A673 (cell line): Measurements from ENCODE around the gene MSRB2. TPM values are rescaled to one million over a fixed set of nuclear protein-coding genes. Genes with fewer than 3 reads are reported as not detected.

Experiments
- BruUV-seq: library from RNA; stranded (reverse); fragments of 400-500 nt; replicated peaks from 2 replicates; lab custom pipeline; 2021; lab: Mats Ljungman, UMichigan
- CTCF ChIA-PET: fragments of 300-600 bp; sonication (Branson Sonifier 250); formaldehyde crosslinking; loops from one replicate; lab custom pipeline; 2022; ENCODE audit warnings: antibody characterized with exemption; lab: Charles Lee
- POLR2A ChIA-PET: fragments of 300-600 bp; sonication (Branson Sonifier 250); formaldehyde crosslinking; loops from one replicate; lab custom pipeline; 2022; ENCODE audit warnings: antibody characterized with exemption; ENCODE audit not compliant: low non-redundant PET; lab: Charles Lee
- DNase-seq: peaks from one replicate; pipeline ENCODE4 v3.0.0-alpha.2; 2015; ENCODE audit warnings: low spot score
- H3K27ac ChIP-seq: fragments of 200-600 bp; sonication (generic); 2 replicates; pipeline ENCODE4 v1.5.1; 2016; ENCODE audit warnings: mixed run types, low read depth, mild to moderate bottlenecking, mixed read lengths, antibody characterized with exemption, low read length; ENCODE audit not compliant: poor library complexity, severe bottlenecking
- H3K27me3 ChIP-seq: fragments of 200-600 bp; sonication (generic); replicated peaks from 2 replicates; pipeline ENCODE4 v1.6.1; 2017; ENCODE audit warnings: mixed run types, low read depth, mild to moderate bottlenecking, mixed read lengths, antibody characterized with exemption, low read length; ENCODE audit not compliant: insufficient read depth, poor library complexity
- H3K36me3 ChIP-seq: fragments of 200-600 bp; sonication (generic); 2 replicates; pipeline ENCODE4 v1.6.1; 2016; ENCODE audit warnings: mixed run types, mild to moderate bottlenecking, mixed read lengths, antibody characterized with exemption, low read length; ENCODE audit not compliant: insufficient read depth, poor library complexity, severe bottlenecking
- H3K4me1 ChIP-seq: fragments of 200-600 bp; sonication (generic); 2 replicates; pipeline ENCODE4 v1.6.1; 2017; ENCODE audit warnings: mixed run types, mild to moderate bottlenecking, mixed read lengths, antibody characterized with exemption, low read length; ENCODE audit not compliant: insufficient read depth, poor library complexity, severe bottlenecking
- H3K4me3 ChIP-seq: fragments of 200-600 bp; sonication (generic); 2 replicates; pipeline ENCODE4 v1.5.1; 2016; ENCODE audit warnings: low read depth, mixed run types, mild to moderate bottlenecking, mixed read lengths, low read length; ENCODE audit not compliant: poor library complexity, severe bottlenecking
- H3K9me3 ChIP-seq: fragments of 200-600 bp; sonication (generic); 2 replicates; pipeline ENCODE4 v1.6.1; 2016; ENCODE audit warnings: mixed run types, low read depth, mild to moderate bottlenecking, mixed read lengths, antibody characterized with exemption, low read length; ENCODE audit not compliant: poor library complexity, severe bottlenecking
- CTCF ChIP-seq: fragments of 300-800, 200-600 bp; sonication (generic); conservative IDR thresholded peaks from 2 replicates; pipeline ENCODE4 v1.5.1; 2017; ENCODE audit warnings: low read depth, mild to moderate bottlenecking, antibody characterized with exemption, low read length, moderate library complexity, mixed read lengths
- EZH2 ChIP-seq: fragments of 200-600 bp; sonication (generic); IDR thresholded peaks from 2 replicates; pipeline ENCODE4 v1.6.1; 2017; ENCODE audit warnings: borderline replicate concordance, low read depth, mild to moderate bottlenecking, mixed read lengths, antibody characterized with exemption, low read length; ENCODE audit not compliant: poor library complexity, severe bottlenecking
- intact Hi-C: fragments of 100-400 bp; cut with micrococcal nuclease; formaldehyde crosslinking; loops from one replicate; pipeline ENCODE4 v1.10.0; 2022; ENCODE audit not compliant: unreplicated experiment
- total RNA-seq: library from RNA; stranded (reverse); gene quantifications from 2 replicates; pipeline ENCODE4 v1.2.3, GENCODE V29; 2021

Gene MSRB2
- total RNA-seq, 1 experiment from 2014 or later = 6.4 TPM

GRCh38 chr10:23078114-23078513 lies 17.3 kb upstream of the MSRB2 start:
- no peak overlapping the region for H3K27ac ChIP-seq

GRCh38 chr10:23079700-23080099 lies 15.7 kb upstream of the MSRB2 start:
- Histone ChIP-seq H3K4me3 (no peak overlapping the region), H3K9me3 (no peaks in the 10 kb centered on the region), H3K27ac (no peak overlapping the region), H3K4me1 (peaks cover 8% of the 10 kb centered on the region), H3K36me3 (no peaks in the 10 kb centered on the region), H3K27me3 (peaks cover 4% of the 10 kb centered on the region)
- BruUV-seq = no TSS peak
- ChIA-PET CTCF (no interaction called here), POLR2A (no interaction called here)
- intact Hi-C loops = no loop called here
- TF ChIP-seq CTCF (no peak), EZH2 (no peak)
- no peak for DNase-seq

More at GRCh38 chr10:23078114-23078513, 17.3 kb upstream of the MSRB2 start:
- DNase-seq = no peak
- intact Hi-C loops = no loop called here
- H3K4me3 ChIP-seq = no peak overlapping the region
- no TSS peak for BruUV-seq
- no peak for TF ChIP-seq CTCF
- no peak for TF ChIP-seq EZH2
- peaks cover 4% of the 10 kb centered on the region for H3K27me3 ChIP-seq
- ChIA-PET POLR2A (interaction anchor here (0.6 kb wide), 1 partner anchor 1490 kb away, joined by 6 read pairs; no protein-coding TSS in a partner anchor), CTCF (no interaction called here)
- H3K9me3 ChIP-seq = no peaks in the 10 kb centered on the region
- peaks cover 8% of the 10 kb centered on the region for H3K4me1 ChIP-seq
- no peaks in the 10 kb centered on the region for H3K36me3 ChIP-seq

- POLR2A ChIA-PET = no interaction called here
- intact Hi-C loops = no loop called here
- DNase-seq = no peak
- no peak overlapping the region for H3K27ac ChIP-seq
- H3K36me3 ChIP-seq = no peaks in the 10 kb centered on the region
- CTCF ChIA-PET = no interaction called here
- H3K4me3 ChIP-seq = no peak overlapping the region
- no TSS peak for BruUV-seq
- no peak for TF ChIP-seq EZH2
- no peak for TF ChIP-seq CTCF
- peaks cover 4% of the 10 kb centered on the region for H3K27me3 ChIP-seq
- H3K9me3 ChIP-seq = no peaks in the 10 kb centered on the region
- peaks cover 8% of the 10 kb centered on the region for H3K4me1 ChIP-seq
Measured at GRCh38 chr10:23080262-23080661, 15.1 kb upstream of the MSRB2 start.
